HG02798 (cell line): ENCODE data around the gene DPYD.

Experiments used
- ATAC-seq: cut with Tn5 transposase; IDR thresholded peaks from one replicate; pipeline ENCODE4 v1.9.1; 2021; ENCODE audit warnings: mild to moderate bottlenecking; ENCODE audit not compliant: unreplicated experiment, poor library complexity

DPYD gene

GRCh38 chr1:97137862-97138514 lies 782.8 kb downstream of the DPYD start:
- ATAC-seq: peak; percentile 98

GRCh38 chr1:97136996-97137395 lies 783.8 kb downstream of the DPYD start:
- no peak for ATAC-seq

- ATAC-seq: no peak
These were observed 784.9 kb downstream of the DPYD start for GRCh38 chr1:97135972-97136371.

GRCh38 chr1:97128426-97128825 lies 792.4 kb downstream of the DPYD start:
- no peak for ATAC-seq

- ATAC-seq: no peak
These were observed 797.0 kb downstream of the DPYD start for GRCh38 chr1:97123717-97124431.

GRCh38 chr1:97120806-97121205 lies 800.0 kb downstream of the DPYD start:
- ATAC-seq: no peak

- no peak for ATAC-seq
These were observed 801.3 kb downstream of the DPYD start for GRCh38 chr1:97119260-97120158.

GRCh38 chr1:97114842-97115241 lies 806.0 kb downstream of the DPYD start:
- no peak for ATAC-seq

GRCh38 chr1:97112442-97112841 lies 808.4 kb downstream of the DPYD start:
- ATAC-seq: no peak

GRCh38 chr1:97108179-97108578 lies 812.7 kb downstream of the DPYD start:
- no peak for ATAC-seq

- ATAC-seq: no peak
These were observed 815.3 kb downstream of the DPYD start for GRCh38 chr1:97105531-97105930.

- ATAC-seq: no peak
These were observed 819.3 kb downstream of the DPYD start for GRCh38 chr1:97101509-97101908.

GRCh38 chr1:97097404-97097925 lies 823.4 kb downstream of the DPYD start:
- ATAC-seq: no peak

- ATAC-seq: no peak
These were observed 825.1 kb downstream of the DPYD start for GRCh38 chr1:97095764-97096163.

- ATAC-seq: no peak
These were observed 826.4 kb downstream of the DPYD start for GRCh38 chr1:97094247-97094972.

- no peak for ATAC-seq
These were observed 827.1 kb downstream of the DPYD start for GRCh38 chr1:97093741-97094140.

- no peak for ATAC-seq
These were observed 828.0 kb downstream of the DPYD start for GRCh38 chr1:97092824-97093223.

GRCh38 chr1:97091679-97092078 lies 829.2 kb downstream of the DPYD start:
- ATAC-seq: no peak

- no peak for ATAC-seq
These were observed 829.6 kb downstream of the DPYD start for GRCh38 chr1:97091263-97091662.

- no peak for ATAC-seq
These were observed 830.1 kb downstream of the DPYD start for GRCh38 chr1:97090725-97091124.
